DOHH2 (cell line): ENCODE data around the gene PPP1R17.

ENCODE experiments used
- H3F3A ChIP-seq: fragments of 200-600 bp; sonication (generic), shearing (Covaris generic); 2 replicates; pipeline ENCODE4 v1.6.0; 2016; ENCODE audit warnings: antibody characterized with exemption, mild to moderate bottlenecking; ENCODE audit not compliant: control insufficient read depth, insufficient read depth
- H3K27ac ChIP-seq: fragments of 200-600 bp; sonication (generic); 2 replicates; pipeline ENCODE4 v1.5.1; 2014; ENCODE audit warnings: low read depth, mild to moderate bottlenecking, low read length, moderate library complexity
- H3K27me3 ChIP-seq: fragments of 200-600 bp; sonication (generic); 2 replicates; pipeline ENCODE4 v1.6.1; 2014; ENCODE audit warnings: mild to moderate bottlenecking, low read length, mixed read lengths; ENCODE audit not compliant: control insufficient read depth
- H3K36me3 ChIP-seq: fragments of 200-600 bp; sonication (generic); 2 replicates; pipeline ENCODE4 v1.6.1; 2014; ENCODE audit warnings: mild to moderate bottlenecking, low read length, moderate library complexity, mixed read lengths; ENCODE audit not compliant: control insufficient read depth
- H3K4me1 ChIP-seq: fragments of 200-600 bp; sonication (generic); 2 replicates; pipeline ENCODE4 v1.6.1; 2014; ENCODE audit warnings: mild to moderate bottlenecking, low read length, mixed read lengths; ENCODE audit not compliant: control insufficient read depth
- H3K4me2 ChIP-seq: fragments of 200-600 bp; sonication (generic); 2 replicates; pipeline ENCODE4 v1.6.0; 2014; ENCODE audit warnings: mild to moderate bottlenecking, low read length, moderate library complexity
- H3K4me3 ChIP-seq: fragments of 200-600 bp; sonication (generic); 2 replicates; pipeline ENCODE4 v1.5.1; 2014; ENCODE audit warnings: mild to moderate bottlenecking, low read length, mixed read lengths
- H3K79me2 ChIP-seq: fragments of 200-600 bp; sonication (generic); 2 replicates; pipeline ENCODE4 v1.6.1; 2014; ENCODE audit warnings: mild to moderate bottlenecking, low read length, mixed read lengths; ENCODE audit not compliant: control insufficient read depth
- H3K9me2 ChIP-seq: fragments of 200-600 bp; sonication (generic); replicated peaks from 2 replicates; pipeline ENCODE4 v1.6.1; 2014; ENCODE audit warnings: mild to moderate bottlenecking, low read length, mixed read lengths; ENCODE audit not compliant: control insufficient read depth
- H3K9me3 ChIP-seq: fragments of 200-600 bp; sonication (generic); 2 replicates; pipeline ENCODE4 v1.6.1; 2014; ENCODE audit warnings: antibody characterized with exemption, low read length, mixed read lengths; ENCODE audit not compliant: control insufficient read depth, insufficient read depth
- H4K20me1 ChIP-seq: fragments of 200-600 bp; sonication (generic); 2 replicates; pipeline ENCODE4 v1.6.0; 2014; ENCODE audit warnings: low read depth, mild to moderate bottlenecking, antibody characterized with exemption, low read length, moderate library complexity; ENCODE audit not compliant: control insufficient read depth, insufficient read depth
- CTCF ChIP-seq: fragments of 200-600 bp; sonication (generic); IDR thresholded peaks from one replicate; pipeline ENCODE4 v1.5.1; 2014; ENCODE audit warnings: antibody characterized with exemption, mild to moderate bottlenecking, low read depth, low read length; ENCODE audit not compliant: poor library complexity, severe bottlenecking
- EZH2phosphoT487 ChIP-seq: fragments of 200-600 bp; sonication (generic); IDR thresholded peaks from 2 replicates; pipeline ENCODE4 v1.6.1; 2017; ENCODE audit warnings: borderline replicate concordance, mild to moderate bottlenecking, antibody characterized with exemption, low read length, moderate library complexity, mixed read lengths

Gene PPP1R17

GRCh38 chr7:31646942-31647341, 40.1 kb upstream of the PPP1R17 start:
- Histone ChIP-seq H3K4me1 (no peaks in the 10 kb centered on the region), H3K4me3 (no peak overlapping the region), H4K20me1 (no peaks in the 10 kb centered on the region), H3K27ac (no peak overlapping the region), H3K36me3 (no peaks in the 10 kb centered on the region), H3K9me2 (no peaks in the 10 kb centered on the region), H3K4me2 (no peak overlapping the region), H3K27me3 (no peaks in the 10 kb centered on the region), H3K79me2 (no peaks in the 10 kb centered on the region), H3K9me3 (no peaks in the 10 kb centered on the region), H3F3A (no peaks in the 10 kb centered on the region)
- TF ChIP-seq CTCF (no peak), EZH2phosphoT487 (no peak)

- H3K9me3 ChIP-seq, result no peaks in the 10 kb centered on the region
- H4K20me1 ChIP-seq, result no peaks in the 10 kb centered on the region
- no peaks in the 10 kb centered on the region for H3K79me2 ChIP-seq
- H3K4me1 ChIP-seq, result no peaks in the 10 kb centered on the region
- H3K4me2 ChIP-seq, result no peak overlapping the region
- H3K4me3 ChIP-seq, result no peak overlapping the region
- H3K27ac ChIP-seq, result no peak overlapping the region
- no peaks in the 10 kb centered on the region for H3K36me3 ChIP-seq
- H3K27me3 ChIP-seq, result no peaks in the 10 kb centered on the region
- H3K9me2 ChIP-seq, result no peaks in the 10 kb centered on the region
- no peak for TF ChIP-seq CTCF
- no peak for TF ChIP-seq EZH2phosphoT487
- no peaks in the 10 kb centered on the region for H3F3A ChIP-seq
Observed at GRCh38 chr7:31647511-31647910, 39.5 kb upstream of the PPP1R17 start.

- TF ChIP-seq CTCF (peak; percentile 18), EZH2phosphoT487 (no peak)
- no peak overlapping the region for H3K4me3 ChIP-seq
- H3K27me3 ChIP-seq, result no peaks in the 10 kb centered on the region
- no peaks in the 10 kb centered on the region for H3K9me3 ChIP-seq
- H3K27ac ChIP-seq, result no peak overlapping the region
- H4K20me1 ChIP-seq, result no peaks in the 10 kb centered on the region
- no peaks in the 10 kb centered on the region for H3K4me1 ChIP-seq
- no peaks in the 10 kb centered on the region for H3K36me3 ChIP-seq
- no peaks in the 10 kb centered on the region for H3K79me2 ChIP-seq
- H3K4me2 ChIP-seq, result no peak overlapping the region
- H3F3A ChIP-seq, result no peaks in the 10 kb centered on the region
- H3K9me2 ChIP-seq, result no peaks in the 10 kb centered on the region
Observed at GRCh38 chr7:31648288-31648687, 38.7 kb upstream of the PPP1R17 start.

- H3K9me3 ChIP-seq, result no peaks in the 10 kb centered on the region
- no peak overlapping the region for H3K27ac ChIP-seq
- no peak overlapping the region for H3K4me2 ChIP-seq
- no peaks in the 10 kb centered on the region for H3F3A ChIP-seq
- no peaks in the 10 kb centered on the region for H4K20me1 ChIP-seq
- H3K27me3 ChIP-seq, result no peaks in the 10 kb centered on the region
- H3K4me1 ChIP-seq, result no peaks in the 10 kb centered on the region
- H3K9me2 ChIP-seq, result no peaks in the 10 kb centered on the region
- H3K36me3 ChIP-seq, result no peaks in the 10 kb centered on the region
- TF ChIP-seq CTCF (no peak), EZH2phosphoT487 (no peak)
- no peaks in the 10 kb centered on the region for H3K79me2 ChIP-seq
- H3K4me3 ChIP-seq, result no peak overlapping the region
Observed at GRCh38 chr7:31648880-31649279, 38.1 kb upstream of the PPP1R17 start.
